SK-N-SH treated with all-trans-retinoic acid at 6 μM for 48 hours (cell line): Measurements from ENCODE around the gene BRIX1.

Experiments used
- ATAC-seq: fragments of 200-7000 bp; cut with Tn5 transposase; 3 replicates; pipeline ENCODE4 v1.9.1; 2020; ENCODE audit warnings: mild to moderate bottlenecking, moderate library complexity
- BACH2 ChIP-seq: fragments of 250-450 bp; sonication (Bioruptor Pico); IDR thresholded peaks from 2 replicates; pipeline ENCODE4 v1.9.0; 2021; ENCODE audit warnings: mild to moderate bottlenecking, borderline replicate concordance
- CSDC2 ChIP-seq: fragments of 250-450 bp; sonication (Bioruptor Pico); IDR thresholded peaks from 2 replicates; pipeline ENCODE4 v1.5.0; 2020; ENCODE audit warnings: mild to moderate bottlenecking, moderate library complexity
- ESRRG ChIP-seq: fragments of 250-450 bp; sonication (Bioruptor Pico); IDR thresholded peaks from 2 replicates; pipeline ENCODE4 v1.6.1; 2021; ENCODE audit warnings: mild to moderate bottlenecking
- GLIS3 ChIP-seq: fragments of 250-450 bp; sonication (Bioruptor Pico); IDR thresholded peaks from 2 replicates; pipeline ENCODE4 v1.5.0; 2020; ENCODE audit warnings: mild to moderate bottlenecking, moderate library complexity
- ISL1 ChIP-seq: fragments of 250-450 bp; sonication (Bioruptor Pico); IDR thresholded peaks from 2 replicates; pipeline ENCODE4 v2.1.2; 2022; ENCODE audit warnings: mild to moderate bottlenecking, moderate library complexity
- OSR1 ChIP-seq: fragments of 250-450 bp; sonication (Bioruptor Pico); IDR thresholded peaks from 2 replicates; pipeline ENCODE4 v1.8.0; 2022; ENCODE audit warnings: moderate library complexity, mild to moderate bottlenecking, inconsistent platforms
- PPARA ChIP-seq: fragments of 250-450 bp; sonication (Bioruptor Pico); IDR thresholded peaks from 2 replicates; pipeline ENCODE4 v1.5.0; 2020; ENCODE audit warnings: mild to moderate bottlenecking, borderline replicate concordance
- RARB ChIP-seq: fragments of 250-450 bp; sonication (Bioruptor Pico); IDR thresholded peaks from 2 replicates; pipeline ENCODE4 v1.8.0; 2021; ENCODE audit warnings: mild to moderate bottlenecking, moderate library complexity
- SNAI2 ChIP-seq: fragments of 250-450 bp; sonication (Bioruptor Pico); IDR thresholded peaks from 2 replicates; pipeline ENCODE4 v1.5.0; 2020; ENCODE audit warnings: mild to moderate bottlenecking, moderate library complexity
- TCF4 ChIP-seq: fragments of 250-450 bp; sonication (Bioruptor Pico); IDR thresholded peaks from 2 replicates; pipeline ENCODE4 v1.8.0; 2021; ENCODE audit warnings: mild to moderate bottlenecking, moderate library complexity, borderline replicate concordance
- TOX ChIP-seq: fragments of 250-450 bp; sonication (Bioruptor Pico); IDR thresholded peaks from 2 replicates; pipeline ENCODE4 v1.8.0; 2021; ENCODE audit warnings: mild to moderate bottlenecking, moderate library complexity, borderline replicate concordance
- ZC3H10 ChIP-seq: fragments of 250-450 bp; sonication (Bioruptor Pico); IDR thresholded peaks from 2 replicates; pipeline ENCODE4 v1.5.1; 2021; ENCODE audit warnings: mild to moderate bottlenecking, moderate library complexity
- ZFP3 ChIP-seq: fragments of 250-450 bp; sonication (Bioruptor Pico); IDR thresholded peaks from 2 replicates; pipeline ENCODE4 v1.5.0; 2020; ENCODE audit warnings: mild to moderate bottlenecking, moderate library complexity
- ZFP30 ChIP-seq: fragments of 450-650 bp; formaldehyde crosslinking; IDR thresholded peaks from 2 replicates; pipeline ENCODE4 v1.5.0; 2022; ENCODE audit warnings: mild to moderate bottlenecking, moderate library complexity
- ZNF565 ChIP-seq: fragments of 450-650 bp; formaldehyde crosslinking; conservative IDR thresholded peaks from 2 replicates; pipeline ENCODE4 v1.5.0; 2020; ENCODE audit warnings: low read depth, mild to moderate bottlenecking, moderate library complexity
- ZNF70 ChIP-seq: fragments of 450-650 bp; formaldehyde crosslinking; IDR thresholded peaks from 2 replicates; pipeline ENCODE4 v1.5.0; 2020; ENCODE audit warnings: mild to moderate bottlenecking, moderate library complexity
- TF ChIP-seq, protein P1 (sequence below): fragments of 250-450 bp; sonication (Bioruptor Pico); IDR thresholded peaks from 2 replicates; pipeline ENCODE4 v1.5.1; 2021; ENCODE audit warnings: mild to moderate bottlenecking, moderate library complexity
- TF ChIP-seq, protein P2 (sequence below): fragments of 250-450 bp; sonication (Bioruptor Pico); IDR thresholded peaks from 2 replicates; pipeline ENCODE4 v1.8.0; 2021; ENCODE audit warnings: low read depth, mild to moderate bottlenecking, moderate library complexity, borderline replicate concordance
- TF ChIP-seq, protein P3 (sequence below): fragments of 250-450 bp; sonication (Bioruptor Pico); IDR thresholded peaks from 2 replicates; pipeline ENCODE4 v1.5.0; 2020; ENCODE audit warnings: mild to moderate bottlenecking, moderate library complexity
- TF ChIP-seq, protein P4 (sequence below): fragments of 250-450 bp; sonication (Bioruptor Pico); IDR thresholded peaks from 2 replicates; pipeline ENCODE4 v1.8.0; 2020; ENCODE audit warnings: mild to moderate bottlenecking, moderate library complexity, borderline replicate concordance

Gene BRIX1

GRCh38 chr5:34957321-34957720 lies 41.8 kb downstream of the BRIX1 start:
- no peak for ATAC-seq
- TF ChIP-seq ZFP3 (no peak), TCF4 (no peak), GLIS3 (no peak), CSDC2 (CRISPR knock-in tag) (no peak)
- TF ChIP-seq, protein P1, sequence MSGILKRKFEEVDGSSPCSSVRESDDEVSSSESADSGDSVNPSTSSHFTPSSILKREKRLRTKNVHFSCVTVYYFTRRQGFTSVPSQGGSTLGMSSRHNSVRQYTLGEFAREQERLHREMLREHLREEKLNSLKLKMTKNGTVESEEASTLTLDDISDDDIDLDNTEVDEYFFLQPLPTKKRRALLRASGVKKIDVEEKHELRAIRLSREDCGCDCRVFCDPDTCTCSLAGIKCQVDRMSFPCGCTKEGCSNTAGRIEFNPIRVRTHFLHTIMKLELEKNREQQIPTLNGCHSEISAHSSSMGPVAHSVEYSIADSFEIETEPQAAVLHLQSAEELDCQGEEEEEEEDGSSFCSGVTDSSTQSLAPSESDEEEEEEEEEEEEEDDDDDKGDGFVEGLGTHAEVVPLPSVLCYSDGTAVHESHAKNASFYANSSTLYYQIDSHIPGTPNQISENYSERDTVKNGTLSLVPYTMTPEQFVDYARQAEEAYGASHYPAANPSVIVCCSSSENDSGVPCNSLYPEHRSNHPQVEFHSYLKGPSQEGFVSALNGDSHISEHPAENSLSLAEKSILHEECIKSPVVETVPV (CRISPR knock-in tag): no peak

DNA sequence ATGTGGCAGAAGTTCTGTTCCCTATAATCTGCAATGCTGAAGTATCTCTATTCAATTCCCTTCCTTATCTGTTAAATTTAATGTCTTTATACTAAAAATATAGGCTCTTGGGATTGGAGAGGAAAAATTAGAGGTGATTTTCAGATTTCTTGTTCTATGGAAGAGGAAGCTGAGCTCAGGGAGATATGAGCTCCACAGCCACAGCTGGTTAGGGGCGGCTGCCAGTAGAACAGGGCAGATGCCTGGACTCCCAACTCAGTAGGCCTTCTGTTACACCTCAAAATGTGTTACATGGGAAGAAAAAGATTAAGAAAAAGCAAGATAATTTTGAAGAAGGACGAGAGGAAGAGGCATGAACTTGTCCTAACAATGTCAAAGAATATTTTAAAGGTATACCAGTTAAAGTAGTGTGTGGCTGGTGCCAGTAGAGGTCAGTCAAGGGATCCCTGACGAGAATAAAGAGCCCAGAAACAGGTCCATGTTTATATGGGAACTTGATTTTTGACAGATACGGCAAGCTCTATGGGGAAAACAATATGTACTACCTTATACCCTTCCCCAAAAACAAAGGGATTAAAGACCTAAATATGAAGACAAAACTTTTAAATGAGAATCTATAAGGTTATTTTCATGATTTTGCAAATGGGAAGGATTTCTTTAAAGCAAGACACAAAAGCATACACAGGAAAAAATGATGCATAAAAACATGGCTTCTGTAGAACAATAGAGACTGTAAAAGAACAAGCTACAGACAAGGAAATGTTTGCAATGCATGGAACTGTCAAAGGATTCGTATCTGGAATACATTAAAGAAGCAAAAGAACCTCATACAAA lies 42.6 kb downstream of the BRIX1 start:
- TF ChIP-seq ISL1 (CRISPR knock-in tag) (no peak), ZFP3 (no peak), ZC3H10 (CRISPR knock-in tag) (no peak)
- TF ChIP-seq, protein P1 (CRISPR knock-in tag): no peak
- TF ChIP-seq, protein P2, sequence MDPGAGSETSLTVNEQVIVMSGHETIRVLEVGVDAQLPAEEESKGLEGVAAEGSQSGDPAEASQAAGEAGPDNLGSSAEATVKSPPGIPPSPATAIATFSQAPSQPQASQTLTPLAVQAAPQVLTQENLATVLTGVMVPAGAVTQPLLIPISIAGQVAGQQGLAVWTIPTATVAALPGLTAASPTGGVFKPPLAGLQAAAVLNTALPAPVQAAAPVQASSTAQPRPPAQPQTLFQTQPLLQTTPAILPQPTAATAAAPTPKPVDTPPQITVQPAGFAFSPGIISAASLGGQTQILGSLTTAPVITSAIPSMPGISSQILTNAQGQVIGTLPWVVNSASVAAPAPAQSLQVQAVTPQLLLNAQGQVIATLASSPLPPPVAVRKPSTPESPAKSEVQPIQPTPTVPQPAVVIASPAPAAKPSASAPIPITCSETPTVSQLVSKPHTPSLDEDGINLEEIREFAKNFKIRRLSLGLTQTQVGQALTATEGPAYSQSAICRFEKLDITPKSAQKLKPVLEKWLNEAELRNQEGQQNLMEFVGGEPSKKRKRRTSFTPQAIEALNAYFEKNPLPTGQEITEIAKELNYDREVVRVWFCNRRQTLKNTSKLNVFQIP (CRISPR knock-in tag): no peak
- TF ChIP-seq, all 23 proteins: peak for 0
- ATAC-seq: peak; percentile 93

GRCh38 chr5:34959323-34959722 lies 43.8 kb downstream of the BRIX1 start:
- TF ChIP-seq ZNF565 (CRISPR knock-in tag): no peak
- TF ChIP-seq ZFP30 (CRISPR knock-in tag): no peak
- TF ChIP-seq ZNF70 (CRISPR knock-in tag): no peak
- no peak for TF ChIP-seq ZFP3
- ATAC-seq: peak; percentile 38; the same call in 1 of the 3 replicates

GRCh38 chr5:34967540-34967939 lies 52.0 kb downstream of the BRIX1 start:
- ATAC-seq: no peak
- no peak for TF ChIP-seq ZC3H10 (CRISPR knock-in tag)
- no peak for TF ChIP-seq ZNF565 (CRISPR knock-in tag)
- no peak for TF ChIP-seq OSR1 (CRISPR knock-in tag)
- no peak for TF ChIP-seq TOX (CRISPR knock-in tag)

- ATAC-seq: no peak
- no peak for TF ChIP-seq ZFP3
- TF ChIP-seq, protein P2 (CRISPR knock-in tag): no peak
- TF ChIP-seq CSDC2 (CRISPR knock-in tag): no peak
- TF ChIP-seq BACH2: no peak
- no peak for TF ChIP-seq GLIS3
- TF ChIP-seq ZNF565 (CRISPR knock-in tag): no peak
- TF ChIP-seq TCF4: no peak
- TF ChIP-seq ESRRG: no peak
- TF ChIP-seq, all 23 proteins: peak for 0
Observed at GRCh38 chr5:34968258-34968657, 52.7 kb downstream of the BRIX1 start.

DNA sequence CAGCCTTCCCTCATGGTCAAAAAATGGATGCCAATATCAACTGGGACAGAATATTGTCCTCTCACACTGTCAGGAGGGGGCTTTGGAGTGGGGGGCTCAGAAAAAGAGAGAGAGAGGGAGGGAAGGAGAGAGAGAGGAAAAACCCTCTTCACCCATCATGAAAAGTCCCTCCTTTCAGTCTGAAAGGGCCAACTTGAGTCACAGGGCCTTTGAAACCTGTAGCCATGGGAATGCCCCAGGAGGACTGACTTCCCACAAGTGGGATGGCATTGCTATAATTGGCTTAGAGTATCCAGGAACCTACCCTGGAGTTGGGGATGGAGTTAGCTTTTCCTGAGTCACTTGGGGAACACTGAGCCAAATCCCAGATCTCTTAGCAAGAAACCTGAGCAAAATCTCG lies 55.0 kb downstream of the BRIX1 start:
- no peak for TF ChIP-seq ZNF565 (CRISPR knock-in tag)
- TF ChIP-seq ZNF70 (CRISPR knock-in tag): no peak
- TF ChIP-seq RARB (CRISPR knock-in tag): no peak
- no peak for TF ChIP-seq TCF4
- TF ChIP-seq TOX (CRISPR knock-in tag): no peak
- no peak for TF ChIP-seq ESRRG
- TF ChIP-seq, protein P3, sequence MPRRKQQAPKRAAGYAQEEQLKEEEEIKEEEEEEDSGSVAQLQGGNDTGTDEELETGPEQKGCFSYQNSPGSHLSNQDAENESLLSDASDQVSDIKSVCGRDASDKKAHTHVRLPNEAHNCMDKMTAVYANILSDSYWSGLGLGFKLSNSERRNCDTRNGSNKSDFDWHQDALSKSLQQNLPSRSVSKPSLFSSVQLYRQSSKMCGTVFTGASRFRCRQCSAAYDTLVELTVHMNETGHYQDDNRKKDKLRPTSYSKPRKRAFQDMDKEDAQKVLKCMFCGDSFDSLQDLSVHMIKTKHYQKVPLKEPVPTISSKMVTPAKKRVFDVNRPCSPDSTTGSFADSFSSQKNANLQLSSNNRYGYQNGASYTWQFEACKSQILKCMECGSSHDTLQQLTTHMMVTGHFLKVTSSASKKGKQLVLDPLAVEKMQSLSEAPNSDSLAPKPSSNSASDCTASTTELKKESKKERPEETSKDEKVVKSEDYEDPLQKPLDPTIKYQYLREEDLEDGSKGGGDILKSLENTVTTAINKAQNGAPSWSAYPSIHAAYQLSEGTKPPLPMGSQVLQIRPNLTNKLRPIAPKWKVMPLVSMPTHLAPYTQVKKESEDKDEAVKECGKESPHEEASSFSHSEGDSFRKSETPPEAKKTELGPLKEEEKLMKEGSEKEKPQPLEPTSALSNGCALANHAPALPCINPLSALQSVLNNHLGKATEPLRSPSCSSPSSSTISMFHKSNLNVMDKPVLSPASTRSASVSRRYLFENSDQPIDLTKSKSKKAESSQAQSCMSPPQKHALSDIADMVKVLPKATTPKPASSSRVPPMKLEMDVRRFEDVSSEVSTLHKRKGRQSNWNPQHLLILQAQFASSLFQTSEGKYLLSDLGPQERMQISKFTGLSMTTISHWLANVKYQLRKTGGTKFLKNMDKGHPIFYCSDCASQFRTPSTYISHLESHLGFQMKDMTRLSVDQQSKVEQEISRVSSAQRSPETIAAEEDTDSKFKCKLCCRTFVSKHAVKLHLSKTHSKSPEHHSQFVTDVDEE: no peak
- no peak for TF ChIP-seq CSDC2 (CRISPR knock-in tag)
- TF ChIP-seq BACH2: no peak
- no peak for TF ChIP-seq ZFP3
- TF ChIP-seq, protein P4, sequence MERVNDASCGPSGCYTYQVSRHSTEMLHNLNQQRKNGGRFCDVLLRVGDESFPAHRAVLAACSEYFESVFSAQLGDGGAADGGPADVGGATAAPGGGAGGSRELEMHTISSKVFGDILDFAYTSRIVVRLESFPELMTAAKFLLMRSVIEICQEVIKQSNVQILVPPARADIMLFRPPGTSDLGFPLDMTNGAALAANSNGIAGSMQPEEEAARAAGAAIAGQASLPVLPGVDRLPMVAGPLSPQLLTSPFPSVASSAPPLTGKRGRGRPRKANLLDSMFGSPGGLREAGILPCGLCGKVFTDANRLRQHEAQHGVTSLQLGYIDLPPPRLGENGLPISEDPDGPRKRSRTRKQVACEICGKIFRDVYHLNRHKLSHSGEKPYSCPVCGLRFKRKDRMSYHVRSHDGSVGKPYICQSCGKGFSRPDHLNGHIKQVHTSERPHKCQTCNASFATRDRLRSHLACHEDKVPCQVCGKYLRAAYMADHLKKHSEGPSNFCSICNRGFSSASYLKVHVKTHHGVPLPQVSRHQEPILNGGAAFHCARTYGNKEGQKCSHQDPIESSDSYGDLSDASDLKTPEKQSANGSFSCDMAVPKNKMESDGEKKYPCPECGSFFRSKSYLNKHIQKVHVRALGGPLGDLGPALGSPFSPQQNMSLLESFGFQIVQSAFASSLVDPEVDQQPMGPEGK (CRISPR knock-in tag): no peak
- no peak for TF ChIP-seq PPARA (CRISPR knock-in tag)
- TF ChIP-seq ZFP30 (CRISPR knock-in tag): no peak
- TF ChIP-seq SNAI2 (CRISPR knock-in tag): no peak
- TF ChIP-seq OSR1 (CRISPR knock-in tag): no peak
- ATAC-seq: no peak
